HG03025 (cell line): Measurements from ENCODE around the gene PHACTR3.
"Not testable (repeated sequence)": the region's sequence is repeated elsewhere in the genome, so short reads cannot be mapped to it uniquely, and the experiment has no call there.

ENCODE experiments used
- ATAC-seq: cut with Tn5 transposase; IDR thresholded peaks from one replicate; pipeline ENCODE4 v1.9.1; 2021; ENCODE audit warnings: mild to moderate bottlenecking, moderate library complexity; ENCODE audit not compliant: unreplicated experiment, low FRiP score

Gene PHACTR3

GRCh38 chr20:59603781-59604541, at the start of gene PHACTR3:
Gene PHACTR3, plus strand, starts transcription at chr20:59604540. Its CDS starts 475 bp downstream, at chr20:59605015.
- no peak for ATAC-seq

GRCh38 chr20:59557733-59558529, 46.4 kb upstream of the PHACTR3 start:
- ATAC-seq: not testable (repeated sequence)

GRCh38 chr20:59559024-59559817, 45.1 kb upstream of the PHACTR3 start:
- no peak for ATAC-seq

GRCh38 chr20:59559863-59560262, 44.5 kb upstream of the PHACTR3 start:
- no peak for ATAC-seq

GRCh38 chr20:59560588-59561227, 43.6 kb upstream of the PHACTR3 start:
- ATAC-seq: no peak

- no peak for ATAC-seq
Measured at GRCh38 chr20:59561228-59561605, 43.1 kb upstream of the PHACTR3 start.

- no peak for ATAC-seq
Measured at GRCh38 chr20:59561614-59562277, 42.6 kb upstream of the PHACTR3 start.

GRCh38 chr20:59564171-59564570, 40.2 kb upstream of the PHACTR3 start:
- no peak for ATAC-seq

GRCh38 chr20:59564943-59565342, 39.4 kb upstream of the PHACTR3 start:
- no peak for ATAC-seq

- ATAC-seq: no peak
Measured at GRCh38 chr20:59565768-59566461, 38.4 kb upstream of the PHACTR3 start.

GRCh38 chr20:59566631-59567524, 37.5 kb upstream of the PHACTR3 start:
- ATAC-seq: no peak

GRCh38 chr20:59567585-59568508, 36.5 kb upstream of the PHACTR3 start:
- no peak for ATAC-seq

- no peak for ATAC-seq
Measured at GRCh38 chr20:59568509-59569024, 35.8 kb upstream of the PHACTR3 start.

- no peak for ATAC-seq
Measured at GRCh38 chr20:59569305-59569704, 35.0 kb upstream of the PHACTR3 start.

- no peak for ATAC-seq
Measured at GRCh38 chr20:59571151-59571550, 33.2 kb upstream of the PHACTR3 start.

GRCh38 chr20:59571551-59572314, 32.6 kb upstream of the PHACTR3 start:
- no peak for ATAC-seq
